ENCODE results near the gene GPR176. TPM values are rescaled to one million over a fixed set of nuclear protein-coding genes. Genes with fewer than 3 reads are reported as not detected.
"Not testable (repeated sequence)": the region's sequence is repeated elsewhere in the genome, so short reads cannot be mapped to it uniquely, and the experiment has no call there.

The GPR176 gene
- polyA plus RNA-seq, 3 donors, result 0.08 to 0.18 TPM; not detected in 1

DNA sequence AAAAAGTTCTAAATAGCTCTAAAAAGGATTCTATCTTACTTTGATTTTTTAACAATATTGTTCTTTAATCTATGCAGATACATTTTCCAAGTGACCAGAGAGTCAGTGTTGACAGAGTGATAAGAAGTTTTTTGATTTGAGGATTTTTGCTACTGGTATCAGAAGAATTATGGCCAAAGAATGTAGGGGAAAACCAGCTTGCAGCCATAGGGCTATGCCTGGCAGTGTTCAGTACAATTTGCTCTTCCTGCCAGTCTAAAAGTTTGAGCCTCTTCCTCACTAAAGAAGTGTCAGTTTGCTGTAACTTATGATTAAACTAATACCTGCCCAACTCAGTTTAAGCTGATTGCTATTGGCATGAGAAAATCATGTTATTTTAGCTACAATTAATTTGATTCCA lies 102.2 kb downstream of the GPR176 start:
- no peak for DNase-seq
- intact Hi-C loops (cut with micrococcal nuclease), result no loop called here
- Histone ChIP-seq H3K9me3 (replicated peaks in 1 of 2; ENCODE audit: control insufficient read depth in 1 of 2, insufficient read depth in 1 of 2, low read length in 2 of 2) (no peaks in the 10 kb centered on the region), H4K20me1 (ENCODE audit: insufficient read depth, low read length) (no peaks in the 10 kb centered on the region), H3K4me3 (replicated peaks in 1 of 3; ENCODE audit: low read depth in 2 of 3, low read length in 3 of 3) (no peak overlapping the region), H3K27ac (ENCODE audit: low read depth in 1 of 2, low read length in 2 of 2) (no peak overlapping the region), H3K36me3 (replicated peaks in 1 of 2; ENCODE audit: control insufficient read depth in 1 of 2, insufficient read depth in 2 of 2, low read length in 2 of 2) (no peaks in the 10 kb centered on the region), H2AFZ (ENCODE audit: insufficient read depth, low read depth, low read length, poor library complexity, severe bottlenecking) (no peak overlapping the region), H3K27me3 (ENCODE audit: control insufficient read depth in 2 of 2, insufficient read depth in 2 of 2, low read length in 2 of 2) (no peaks in the 10 kb centered on the region), H3K4me1 (ENCODE audit: control insufficient read depth in 1 of 2, insufficient read depth in 2 of 2, low read length in 2 of 2) (no peaks in the 10 kb centered on the region), H3K4me2 (replicated peaks; ENCODE audit: extremely low read depth, low read length, poor library complexity, severe bottlenecking) (no peak overlapping the region), H3K79me2 (ENCODE audit: insufficient read depth, low read length) (no peaks in the 10 kb centered on the region), H3K9ac (ENCODE audit: insufficient read depth, low read length, poor library complexity, severe bottlenecking) (no peak overlapping the region)
- Mint-ChIP-seq H3K27me3 (ENCODE audit: low read depth in 3 of 3) (peaks cover 0 to 5% (median 0%) of the 10 kb centered on the region in 3 donors), H3K27ac (no peak overlapping the region), H3K9me3 (no peaks in the 10 kb centered on the region), H3K36me3 (no peaks in the 10 kb centered on the region), H3K4me3 (no peak overlapping the region), H3K4me1 (no peaks in the 10 kb centered on the region)
- TF ChIP-seq, protein P1, sequence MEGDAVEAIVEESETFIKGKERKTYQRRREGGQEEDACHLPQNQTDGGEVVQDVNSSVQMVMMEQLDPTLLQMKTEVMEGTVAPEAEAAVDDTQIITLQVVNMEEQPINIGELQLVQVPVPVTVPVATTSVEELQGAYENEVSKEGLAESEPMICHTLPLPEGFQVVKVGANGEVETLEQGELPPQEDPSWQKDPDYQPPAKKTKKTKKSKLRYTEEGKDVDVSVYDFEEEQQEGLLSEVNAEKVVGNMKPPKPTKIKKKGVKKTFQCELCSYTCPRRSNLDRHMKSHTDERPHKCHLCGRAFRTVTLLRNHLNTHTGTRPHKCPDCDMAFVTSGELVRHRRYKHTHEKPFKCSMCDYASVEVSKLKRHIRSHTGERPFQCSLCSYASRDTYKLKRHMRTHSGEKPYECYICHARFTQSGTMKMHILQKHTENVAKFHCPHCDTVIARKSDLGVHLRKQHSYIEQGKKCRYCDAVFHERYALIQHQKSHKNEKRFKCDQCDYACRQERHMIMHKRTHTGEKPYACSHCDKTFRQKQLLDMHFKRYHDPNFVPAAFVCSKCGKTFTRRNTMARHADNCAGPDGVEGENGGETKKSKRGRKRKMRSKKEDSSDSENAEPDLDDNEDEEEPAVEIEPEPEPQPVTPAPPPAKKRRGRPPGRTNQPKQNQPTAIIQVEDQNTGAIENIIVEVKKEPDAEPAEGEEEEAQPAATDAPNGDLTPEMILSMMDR (IDR thresholded peaks at IDR 0.05), result no peak

DNA sequence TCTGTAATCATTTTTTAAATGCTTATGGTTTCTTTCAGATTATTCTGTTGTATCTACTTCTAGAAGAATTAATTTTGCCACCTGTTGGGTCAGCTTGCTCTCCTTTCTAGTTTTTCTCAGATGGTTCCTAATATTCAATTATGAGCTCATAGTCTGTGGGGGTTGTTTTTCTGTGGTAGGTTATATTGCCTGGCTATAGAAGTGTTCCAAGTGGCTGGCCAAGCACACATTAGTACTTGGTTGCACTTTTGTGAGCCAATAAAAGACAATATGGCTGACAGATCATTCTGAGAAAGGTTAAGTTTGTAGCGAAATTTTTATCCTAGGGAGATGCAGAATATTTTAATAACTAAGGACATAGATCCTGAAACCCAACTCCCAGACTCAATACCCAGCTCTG lies 105.6 kb downstream of the GPR176 start:
- DNase-seq, result no peak
- H2AFZ ChIP-seq (ENCODE audit: insufficient read depth, low read depth, low read length, poor library complexity, severe bottlenecking), result no peak overlapping the region
- H3K9ac ChIP-seq (ENCODE audit: insufficient read depth, low read length, poor library complexity, severe bottlenecking), result no peak overlapping the region
- no peak overlapping the region for H3K27ac ChIP-seq (ENCODE audit: low read depth in 1 of 2, low read length in 2 of 2)
- TF ChIP-seq, protein P1 (IDR thresholded peaks at IDR 0.05), result no peak
- no peak overlapping the region for H3K4me2 ChIP-seq (replicated peaks; ENCODE audit: extremely low read depth, low read length, poor library complexity, severe bottlenecking)
- Mint-ChIP-seq H3K27ac (no peak overlapping the region), H3K27me3 (ENCODE audit: low read depth in 3 of 3) (peaks cover 0 to 6% (median 0%) of the 10 kb centered on the region in 3 donors), H3K36me3 (no peaks in the 10 kb centered on the region), H3K9me3 (peaks cover 0 to 3% (median 0%) of the 10 kb centered on the region in 7 donors), H3K4me3 (no peak overlapping the region), H3K4me1 (no peaks in the 10 kb centered on the region)
- no peaks in the 10 kb centered on the region for H3K4me1 ChIP-seq (ENCODE audit: control insufficient read depth in 1 of 2, insufficient read depth in 2 of 2, low read length in 2 of 2)
- intact Hi-C loops (cut with micrococcal nuclease), result no loop called here
- H3K36me3 ChIP-seq (replicated peaks in 1 of 2; ENCODE audit: control insufficient read depth in 1 of 2, insufficient read depth in 2 of 2, low read length in 2 of 2), result no peaks in the 10 kb centered on the region
- H3K9me3 ChIP-seq (replicated peaks in 1 of 2; ENCODE audit: control insufficient read depth in 1 of 2, insufficient read depth in 1 of 2, low read length in 2 of 2), result no peaks in the 10 kb centered on the region
- WGBS (ENCODE audit: insufficient coverage), result no CpG with 5 or more reads among the region's 1 CpG
- H3K79me2 ChIP-seq (ENCODE audit: insufficient read depth, low read length), result no peaks in the 10 kb centered on the region
- no peaks in the 10 kb centered on the region for H3K27me3 ChIP-seq (ENCODE audit: control insufficient read depth in 2 of 2, insufficient read depth in 2 of 2, low read length in 2 of 2)
- no peaks in the 10 kb centered on the region for H4K20me1 ChIP-seq (ENCODE audit: insufficient read depth, low read length)
- H3K4me3 ChIP-seq (replicated peaks in 1 of 3; ENCODE audit: low read depth in 2 of 3, low read length in 3 of 3), result no peak overlapping the region

DNA sequence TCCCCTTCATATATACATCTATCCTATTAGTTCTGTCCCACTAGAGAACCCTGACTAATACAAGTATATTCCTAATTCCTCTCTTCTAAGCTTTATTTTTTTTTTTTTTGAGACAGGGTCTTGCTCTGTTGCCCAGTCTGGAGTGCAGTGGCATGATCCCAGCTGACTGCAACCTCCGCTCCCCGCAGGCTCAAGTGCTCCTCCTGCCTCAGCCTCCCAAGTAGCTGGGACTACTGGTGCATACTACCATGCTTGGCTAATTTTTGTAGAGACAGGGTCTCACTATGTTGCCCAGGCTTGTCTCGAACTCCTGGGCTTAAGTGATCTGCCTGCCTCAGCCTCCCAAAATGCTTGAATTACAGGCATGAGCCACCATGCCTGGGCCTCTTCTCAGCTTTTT lies 107.4 kb downstream of the GPR176 start:
- DNase-seq; H2AFZ ChIP-seq (ENCODE audit: insufficient read depth, low read depth, low read length, poor library complexity, severe bottlenecking); H3K4me1 Mint-ChIP-seq; H3K79me2 ChIP-seq (ENCODE audit: insufficient read depth, low read length); H3K27me3 Mint-ChIP-seq (ENCODE audit: low read depth in 3 of 3); H3K27ac ChIP-seq (ENCODE audit: low read depth in 1 of 2, low read length in 2 of 2); H3K9me3 ChIP-seq (replicated peaks in 1 of 2; ENCODE audit: control insufficient read depth in 1 of 2, insufficient read depth in 1 of 2, low read length in 2 of 2); H3K27ac Mint-ChIP-seq; H3K4me3 Mint-ChIP-seq; H3K27me3 ChIP-seq (ENCODE audit: control insufficient read depth in 2 of 2, insufficient read depth in 2 of 2, low read length in 2 of 2); H3K9me3 Mint-ChIP-seq; H3K36me3 ChIP-seq (replicated peaks in 1 of 2; ENCODE audit: control insufficient read depth in 1 of 2, insufficient read depth in 2 of 2, low read length in 2 of 2); H3K36me3 Mint-ChIP-seq; H3K4me3 ChIP-seq (replicated peaks in 1 of 3; ENCODE audit: low read depth in 2 of 3, low read length in 3 of 3); intact Hi-C loops (cut with micrococcal nuclease); H3K9ac ChIP-seq (ENCODE audit: insufficient read depth, low read length, poor library complexity, severe bottlenecking); H3K4me1 ChIP-seq (ENCODE audit: control insufficient read depth in 1 of 2, insufficient read depth in 2 of 2, low read length in 2 of 2); H4K20me1 ChIP-seq (ENCODE audit: insufficient read depth, low read length); H3K4me2 ChIP-seq (replicated peaks; ENCODE audit: extremely low read depth, low read length, poor library complexity, severe bottlenecking): not testable (repeated sequence)
- WGBS (ENCODE audit: insufficient coverage), result 100% methylated on average over 2 of the region's 3 CpGs
